Measurements from ENCODE around the gene ISG15. TPM values are rescaled to one million over a fixed set of nuclear protein-coding genes. Genes with fewer than 3 reads are reported as not detected.

The ISG15 gene
- total and polyA plus RNA-seq, 2 of the 13 experiments (the other 11 are each of a cell fraction or from before 2014, with no cell fraction given) = 42.1 to 54.9 TPM

DNA sequence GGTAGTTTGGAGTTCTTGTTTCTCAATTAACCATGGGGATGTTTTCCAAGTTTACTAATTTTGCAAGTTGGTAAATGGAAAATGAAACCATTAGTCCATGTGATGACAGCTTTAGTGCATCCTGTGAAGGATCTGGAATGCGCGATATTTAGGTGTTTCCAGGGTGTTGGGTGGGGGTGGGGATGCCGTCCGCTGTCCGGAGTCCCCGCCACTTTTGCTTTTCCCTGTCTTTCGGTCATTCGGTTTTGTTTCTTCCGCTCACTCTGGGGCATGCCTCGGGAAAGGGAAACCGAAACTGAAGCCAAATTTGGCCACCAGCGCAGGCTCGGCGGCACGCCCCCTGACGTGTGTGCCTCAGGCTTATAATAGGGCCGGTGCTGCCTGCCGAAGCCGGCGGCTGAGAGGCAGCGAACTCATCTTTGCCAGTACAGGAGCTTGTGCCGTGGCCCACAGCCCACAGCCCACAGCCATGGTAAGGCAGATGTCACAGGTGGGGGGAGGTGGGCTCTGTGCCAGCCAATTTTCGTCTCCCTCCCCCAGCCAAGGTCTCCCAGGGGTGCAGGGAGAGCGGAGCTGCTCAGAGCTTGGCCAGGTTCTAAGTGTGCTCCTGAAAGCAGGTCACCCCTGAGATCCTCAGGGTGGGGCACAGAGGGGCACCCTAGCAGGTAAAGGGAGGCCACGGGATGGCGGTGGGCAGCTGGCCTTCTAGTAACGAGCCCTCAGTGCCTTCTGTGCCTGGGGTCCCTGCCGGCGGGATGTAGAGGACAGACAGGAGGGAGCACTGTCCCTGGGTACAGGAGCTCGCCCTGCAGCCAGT, at the start of gene ISG15 (continued):
- TF ChIP-seq, protein P1, sequence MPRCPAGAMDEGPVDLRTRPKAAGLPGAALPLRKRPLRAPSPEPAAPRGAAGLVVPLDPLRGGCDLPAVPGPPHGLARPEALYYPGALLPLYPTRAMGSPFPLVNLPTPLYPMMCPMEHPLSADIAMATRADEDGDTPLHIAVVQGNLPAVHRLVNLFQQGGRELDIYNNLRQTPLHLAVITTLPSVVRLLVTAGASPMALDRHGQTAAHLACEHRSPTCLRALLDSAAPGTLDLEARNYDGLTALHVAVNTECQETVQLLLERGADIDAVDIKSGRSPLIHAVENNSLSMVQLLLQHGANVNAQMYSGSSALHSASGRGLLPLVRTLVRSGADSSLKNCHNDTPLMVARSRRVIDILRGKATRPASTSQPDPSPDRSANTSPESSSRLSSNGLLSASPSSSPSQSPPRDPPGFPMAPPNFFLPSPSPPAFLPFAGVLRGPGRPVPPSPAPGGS (CRISPR knock-in tag; IDR thresholded peaks at IDR 0.05) = 0 out of 2 replicates have a peak, but pooled peaks have one; percentile 16
- TF ChIP-seq SP1 (IDR thresholded peaks at IDR 0.05) (no peak), SP1 (CRISPR knock-in tag; IDR thresholded peaks at IDR 0.05) (peak; percentile 54), HDAC2 (CRISPR knock-in tag; IDR thresholded peaks at IDR 0.05) (peak; percentile 48; the same call in 1 of the 2 replicates), KDM2A (CRISPR knock-in tag; IDR thresholded peaks at IDR 0.05; ENCODE audit: borderline replicate concordance, low read depth) (peak; percentile 68), CCDC6 (CRISPR knock-in tag; IDR thresholded peaks at IDR 0.05) (no peak), MXD4 (CRISPR knock-in tag; IDR thresholded peaks at IDR 0.05) (peak; percentile 77), GLI4 (CRISPR knock-in tag; IDR thresholded peaks at IDR 0.05; ENCODE audit: borderline replicate concordance) (peak; percentile 9; the same call in 1 of the 2 replicates), MTF2 (CRISPR knock-in tag; IDR thresholded peaks at IDR 0.05; ENCODE audit: borderline replicate concordance) (0 out of 2 replicates have a peak, but pooled peaks have one; percentile 18), MAZ (IDR thresholded peaks at IDR 0.05; ENCODE audit: borderline replicate concordance, low read depth, low read length) (no peak), MAZ (CRISPR knock-in tag; IDR thresholded peaks at IDR 0.05; ENCODE audit: low read depth) (peak; percentile 70), ZNF501 (CRISPR knock-in tag; IDR thresholded peaks at IDR 0.05) (peak; percentile 73; the same call in 1 of the 2 replicates), SP140L (CRISPR knock-in tag; IDR thresholded peaks at IDR 0.05; ENCODE audit: borderline replicate concordance) (no peak), ZBTB38 (CRISPR knock-in tag; IDR thresholded peaks at IDR 0.05) (peak; percentile 23), PHF20 (CRISPR knock-in tag; IDR thresholded peaks at IDR 0.05) (no peak), ZNF883 (CRISPR knock-in tag; IDR thresholded peaks at IDR 0.05; ENCODE audit: not compliant biosample characterization) (peak; percentile 82)
- TF ChIP-seq, protein P2, sequence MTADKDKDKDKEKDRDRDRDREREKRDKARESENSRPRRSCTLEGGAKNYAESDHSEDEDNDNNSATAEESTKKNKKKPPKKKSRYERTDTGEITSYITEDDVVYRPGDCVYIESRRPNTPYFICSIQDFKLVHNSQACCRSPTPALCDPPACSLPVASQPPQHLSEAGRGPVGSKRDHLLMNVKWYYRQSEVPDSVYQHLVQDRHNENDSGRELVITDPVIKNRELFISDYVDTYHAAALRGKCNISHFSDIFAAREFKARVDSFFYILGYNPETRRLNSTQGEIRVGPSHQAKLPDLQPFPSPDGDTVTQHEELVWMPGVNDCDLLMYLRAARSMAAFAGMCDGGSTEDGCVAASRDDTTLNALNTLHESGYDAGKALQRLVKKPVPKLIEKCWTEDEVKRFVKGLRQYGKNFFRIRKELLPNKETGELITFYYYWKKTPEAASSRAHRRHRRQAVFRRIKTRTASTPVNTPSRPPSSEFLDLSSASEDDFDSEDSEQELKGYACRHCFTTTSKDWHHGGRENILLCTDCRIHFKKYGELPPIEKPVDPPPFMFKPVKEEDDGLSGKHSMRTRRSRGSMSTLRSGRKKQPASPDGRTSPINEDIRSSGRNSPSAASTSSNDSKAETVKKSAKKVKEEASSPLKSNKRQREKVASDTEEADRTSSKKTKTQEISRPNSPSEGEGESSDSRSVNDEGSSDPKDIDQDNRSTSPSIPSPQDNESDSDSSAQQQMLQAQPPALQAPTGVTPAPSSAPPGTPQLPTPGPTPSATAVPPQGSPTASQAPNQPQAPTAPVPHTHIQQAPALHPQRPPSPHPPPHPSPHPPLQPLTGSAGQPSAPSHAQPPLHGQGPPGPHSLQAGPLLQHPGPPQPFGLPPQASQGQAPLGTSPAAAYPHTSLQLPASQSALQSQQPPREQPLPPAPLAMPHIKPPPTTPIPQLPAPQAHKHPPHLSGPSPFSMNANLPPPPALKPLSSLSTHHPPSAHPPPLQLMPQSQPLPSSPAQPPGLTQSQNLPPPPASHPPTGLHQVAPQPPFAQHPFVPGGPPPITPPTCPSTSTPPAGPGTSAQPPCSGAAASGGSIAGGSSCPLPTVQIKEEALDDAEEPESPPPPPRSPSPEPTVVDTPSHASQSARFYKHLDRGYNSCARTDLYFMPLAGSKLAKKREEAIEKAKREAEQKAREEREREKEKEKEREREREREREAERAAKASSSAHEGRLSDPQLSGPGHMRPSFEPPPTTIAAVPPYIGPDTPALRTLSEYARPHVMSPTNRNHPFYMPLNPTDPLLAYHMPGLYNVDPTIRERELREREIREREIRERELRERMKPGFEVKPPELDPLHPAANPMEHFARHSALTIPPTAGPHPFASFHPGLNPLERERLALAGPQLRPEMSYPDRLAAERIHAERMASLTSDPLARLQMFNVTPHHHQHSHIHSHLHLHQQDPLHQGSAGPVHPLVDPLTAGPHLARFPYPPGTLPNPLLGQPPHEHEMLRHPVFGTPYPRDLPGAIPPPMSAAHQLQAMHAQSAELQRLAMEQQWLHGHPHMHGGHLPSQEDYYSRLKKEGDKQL (CRISPR knock-in tag; IDR thresholded peaks at IDR 0.05; ENCODE audit: low read depth) = no peak
- TF ChIP-seq, protein P3, sequence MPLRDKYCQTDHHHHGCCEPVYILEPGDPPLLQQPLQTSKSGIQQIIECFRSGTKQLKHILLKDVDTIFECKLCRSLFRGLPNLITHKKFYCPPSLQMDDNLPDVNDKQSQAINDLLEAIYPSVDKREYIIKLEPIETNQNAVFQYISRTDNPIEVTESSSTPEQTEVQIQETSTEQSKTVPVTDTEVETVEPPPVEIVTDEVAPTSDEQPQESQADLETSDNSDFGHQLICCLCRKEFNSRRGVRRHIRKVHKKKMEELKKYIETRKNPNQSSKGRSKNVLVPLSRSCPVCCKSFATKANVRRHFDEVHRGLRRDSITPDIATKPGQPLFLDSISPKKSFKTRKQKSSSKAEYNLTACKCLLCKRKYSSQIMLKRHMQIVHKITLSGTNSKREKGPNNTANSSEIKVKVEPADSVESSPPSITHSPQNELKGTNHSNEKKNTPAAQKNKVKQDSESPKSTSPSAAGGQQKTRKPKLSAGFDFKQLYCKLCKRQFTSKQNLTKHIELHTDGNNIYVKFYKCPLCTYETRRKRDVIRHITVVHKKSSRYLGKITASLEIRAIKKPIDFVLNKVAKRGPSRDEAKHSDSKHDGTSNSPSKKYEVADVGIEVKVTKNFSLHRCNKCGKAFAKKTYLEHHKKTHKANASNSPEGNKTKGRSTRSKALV (CRISPR knock-in tag; IDR thresholded peaks at IDR 0.05) = no peak
- TF ChIP-seq, protein P4, sequence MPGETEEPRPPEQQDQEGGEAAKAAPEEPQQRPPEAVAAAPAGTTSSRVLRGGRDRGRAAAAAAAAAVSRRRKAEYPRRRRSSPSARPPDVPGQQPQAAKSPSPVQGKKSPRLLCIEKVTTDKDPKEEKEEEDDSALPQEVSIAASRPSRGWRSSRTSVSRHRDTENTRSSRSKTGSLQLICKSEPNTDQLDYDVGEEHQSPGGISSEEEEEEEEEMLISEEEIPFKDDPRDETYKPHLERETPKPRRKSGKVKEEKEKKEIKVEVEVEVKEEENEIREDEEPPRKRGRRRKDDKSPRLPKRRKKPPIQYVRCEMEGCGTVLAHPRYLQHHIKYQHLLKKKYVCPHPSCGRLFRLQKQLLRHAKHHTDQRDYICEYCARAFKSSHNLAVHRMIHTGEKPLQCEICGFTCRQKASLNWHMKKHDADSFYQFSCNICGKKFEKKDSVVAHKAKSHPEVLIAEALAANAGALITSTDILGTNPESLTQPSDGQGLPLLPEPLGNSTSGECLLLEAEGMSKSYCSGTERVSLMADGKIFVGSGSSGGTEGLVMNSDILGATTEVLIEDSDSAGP (CRISPR knock-in tag; IDR thresholded peaks at IDR 0.05; ENCODE audit: borderline replicate concordance) = peak; percentile 84; the same call in 1 of the 2 replicates

Measured in HepG2 (cell line).